LoVo (cell line): ENCODE data around the gene TRIM13.
"Not testable (repeated sequence)": the region's sequence is repeated elsewhere in the genome, so short reads cannot be mapped to it uniquely, and the experiment has no call there.

ENCODE experiments used
- DNase-seq: peaks from one replicate; pipeline ENCODE4 v3.0.0-alpha.2; 2016; ENCODE audit warnings: low spot score

TRIM13 gene

DNA sequence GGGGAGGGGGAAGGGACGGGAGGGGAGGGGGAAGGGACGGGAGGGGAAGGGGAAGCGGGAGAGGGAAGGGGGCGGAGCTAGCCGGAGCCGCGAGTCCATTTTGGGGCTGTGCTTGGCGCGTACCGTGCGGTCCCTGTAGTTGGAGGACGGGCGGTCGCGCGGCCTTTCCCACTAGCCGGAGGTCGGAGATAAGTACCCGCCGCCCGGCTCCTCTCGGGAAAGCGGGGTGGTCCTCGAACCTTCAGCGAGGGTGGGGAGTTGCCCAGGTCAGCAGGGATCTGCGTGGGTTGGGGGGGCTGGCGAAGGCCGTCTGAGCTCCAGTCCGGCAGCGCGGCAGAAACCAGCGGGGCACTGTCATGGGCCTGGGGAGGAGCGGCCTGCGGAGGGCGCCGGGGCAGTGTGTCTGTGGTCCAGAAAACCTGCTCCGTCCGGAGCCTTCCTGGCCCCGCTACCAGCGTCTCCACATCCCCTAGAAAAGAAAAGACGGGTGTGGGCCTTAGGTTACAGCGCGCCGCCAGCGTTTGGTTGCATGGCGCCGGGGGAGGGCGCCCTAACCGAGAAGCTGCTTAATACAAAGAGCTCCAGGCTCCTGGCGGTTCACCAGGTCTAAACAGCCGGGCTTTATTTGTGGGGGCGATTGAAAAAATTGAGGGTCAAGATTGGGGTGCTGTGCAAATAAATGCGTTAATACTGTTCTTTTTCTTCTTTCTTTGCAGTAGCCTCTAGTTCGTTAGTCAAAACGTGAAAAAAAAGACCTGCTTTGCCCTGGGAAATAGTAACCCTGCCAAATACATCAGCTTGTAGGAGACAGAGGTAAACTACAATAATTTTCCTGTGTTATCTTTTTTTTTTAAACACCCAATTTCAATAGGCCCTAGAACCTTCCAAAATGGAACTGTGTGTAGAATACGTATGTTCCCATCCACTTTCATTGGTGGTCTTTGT is at the start of gene TRIM13:
Gene TRIM13 (plus strand): TSS at position 92 of the 945 bp plus-strand sequence. CDS start 14,899 bp downstream, outside the sequence.
- DNase-seq = peak; percentile 89

GRCh38 chr13:49948777-49949270 is 48.0 kb upstream of the TRIM13 start:
- not testable (repeated sequence) for DNase-seq

DNA sequence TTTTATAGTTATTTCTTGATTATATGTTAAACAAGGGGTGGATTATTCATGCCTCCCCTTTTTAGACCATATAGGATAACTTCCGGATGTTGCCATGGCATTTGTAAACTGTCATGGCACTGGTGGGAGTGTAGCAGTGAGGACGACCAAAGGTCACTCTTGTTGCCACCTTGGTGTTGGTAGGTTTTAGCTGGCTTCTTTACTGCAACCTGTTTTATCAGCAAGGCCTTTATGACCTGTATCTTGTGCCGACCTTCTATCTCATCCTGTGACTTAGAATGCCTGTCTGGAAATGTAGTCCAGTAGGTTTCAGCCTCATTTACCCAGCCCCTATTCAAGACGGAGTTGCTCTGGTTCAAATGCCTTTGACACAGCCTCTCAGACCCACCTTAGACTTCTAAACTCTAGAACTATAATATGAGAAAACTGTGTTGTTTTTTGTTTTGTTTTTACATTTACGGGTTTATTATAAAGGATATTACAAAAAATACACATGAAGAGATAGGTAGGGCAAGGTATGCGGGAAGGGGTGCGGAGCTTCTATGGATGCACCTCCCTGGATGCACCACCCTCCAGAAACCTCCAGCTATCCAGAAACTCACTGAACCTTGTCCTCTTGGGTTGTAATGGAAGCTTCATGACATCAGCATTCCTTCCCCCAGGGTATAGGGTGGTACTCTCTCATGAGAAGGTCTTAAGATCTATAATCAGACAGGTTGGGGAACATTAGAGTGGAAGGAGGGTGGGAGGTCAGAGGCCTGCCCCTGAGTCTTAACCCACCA is 44.9 kb upstream of the TRIM13 start:
- no peak for DNase-seq

- no peak for DNase-seq
Observed at GRCh38 chr13:49953560-49953959, 43.3 kb upstream of the TRIM13 start.

GRCh38 chr13:49954674-49955455 is 42.0 kb upstream of the TRIM13 start:
- peak; percentile 6 for DNase-seq

DNA sequence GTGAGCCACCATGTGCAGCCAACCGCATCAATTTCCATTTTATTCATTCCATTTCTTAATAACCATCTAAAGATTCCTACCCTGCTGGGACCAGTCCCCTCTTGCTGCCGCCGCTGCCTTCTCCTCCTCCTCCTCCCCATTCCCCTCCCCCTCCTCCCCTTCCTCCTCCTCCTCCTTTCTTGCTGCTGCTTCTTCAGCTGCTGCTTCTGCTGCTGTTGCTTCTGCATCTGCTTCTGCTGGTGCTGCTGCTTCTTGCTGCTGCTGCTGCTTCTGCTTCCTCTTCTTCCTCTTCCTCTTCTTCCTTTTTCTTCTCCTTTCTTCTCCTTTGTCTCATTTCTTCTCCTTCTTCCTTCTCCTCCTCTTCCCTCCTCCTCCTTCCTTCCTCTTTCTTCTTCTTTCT is 40.7 kb upstream of the TRIM13 start:
- no peak for DNase-seq

- DNase-seq = no peak
Observed at GRCh38 chr13:49958321-49958720, 38.5 kb upstream of the TRIM13 start.

- DNase-seq = no peak
Observed at GRCh38 chr13:49967456-49967855, 29.4 kb upstream of the TRIM13 start.

- DNase-seq = no peak
Observed at GRCh38 chr13:49972709-49973108, 24.1 kb upstream of the TRIM13 start.

- DNase-seq = no peak
Observed at GRCh38 chr13:49975826-49976225, 21.0 kb upstream of the TRIM13 start.

GRCh38 chr13:49976314-49977258 is 20.3 kb upstream of the TRIM13 start:
- peak; percentile 71 for DNase-seq

DNA sequence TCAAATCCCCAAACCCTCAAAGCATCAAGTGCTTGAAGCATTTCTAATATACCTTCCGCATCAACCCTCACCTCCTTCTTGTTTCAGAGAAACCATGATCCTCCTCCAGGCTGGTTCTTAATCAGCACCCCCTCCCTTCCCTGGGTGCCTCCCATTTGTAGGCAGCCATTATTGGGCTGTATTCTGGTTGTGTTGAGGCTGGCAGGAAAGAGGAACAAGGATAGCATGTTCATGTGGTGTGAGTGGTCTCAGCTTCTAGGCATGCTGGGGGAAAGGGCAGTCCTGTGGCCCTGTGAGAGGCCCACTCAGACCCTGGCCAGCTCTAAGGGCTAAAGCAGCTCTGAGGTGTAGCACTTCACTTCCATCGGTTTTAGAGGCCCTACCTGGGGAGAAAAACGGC is 18.9 kb upstream of the TRIM13 start:
- no peak for DNase-seq

GRCh38 chr13:49980266-49980665 is 16.6 kb upstream of the TRIM13 start:
- no peak for DNase-seq

DNA sequence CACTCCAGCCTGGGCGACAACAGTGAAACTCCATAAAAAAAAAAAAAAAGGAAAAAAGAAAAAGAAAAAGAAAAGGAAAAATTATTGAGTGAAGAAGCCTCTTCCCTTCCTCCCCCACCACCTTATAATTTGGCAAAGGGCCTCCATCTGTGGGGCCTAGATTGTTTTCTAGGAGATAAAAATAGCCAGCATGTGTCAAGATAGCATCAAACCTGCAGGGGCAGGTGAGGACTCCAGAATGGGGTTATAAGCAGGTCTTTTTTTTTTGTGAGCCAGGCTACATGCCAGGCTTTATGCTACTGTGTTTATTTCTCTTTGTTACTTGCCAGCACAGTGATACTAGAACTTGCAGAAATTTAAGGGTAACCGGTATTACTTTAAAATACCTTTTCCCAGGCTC is 11.7 kb upstream of the TRIM13 start:
- no peak for DNase-seq

DNA sequence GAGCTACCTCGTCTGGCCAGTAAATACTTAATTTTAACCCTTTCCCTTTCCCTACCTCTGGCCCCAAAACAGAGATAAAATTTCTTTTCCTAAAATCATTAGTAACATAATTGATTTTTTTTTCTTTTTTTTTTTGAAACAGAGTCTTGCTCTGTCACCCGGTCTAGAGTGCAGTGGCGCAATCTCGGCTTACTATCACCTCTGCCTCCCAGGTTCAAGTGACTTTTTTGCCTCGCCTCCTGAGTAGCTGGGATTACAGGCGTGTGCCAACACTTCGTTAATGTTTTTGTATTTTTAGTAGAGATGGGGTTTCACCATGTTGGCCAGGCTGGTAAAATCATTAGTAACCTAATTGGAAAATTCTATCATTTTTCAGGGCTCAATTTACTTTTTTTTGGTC is 10.4 kb upstream of the TRIM13 start:
- DNase-seq = no peak

DNA sequence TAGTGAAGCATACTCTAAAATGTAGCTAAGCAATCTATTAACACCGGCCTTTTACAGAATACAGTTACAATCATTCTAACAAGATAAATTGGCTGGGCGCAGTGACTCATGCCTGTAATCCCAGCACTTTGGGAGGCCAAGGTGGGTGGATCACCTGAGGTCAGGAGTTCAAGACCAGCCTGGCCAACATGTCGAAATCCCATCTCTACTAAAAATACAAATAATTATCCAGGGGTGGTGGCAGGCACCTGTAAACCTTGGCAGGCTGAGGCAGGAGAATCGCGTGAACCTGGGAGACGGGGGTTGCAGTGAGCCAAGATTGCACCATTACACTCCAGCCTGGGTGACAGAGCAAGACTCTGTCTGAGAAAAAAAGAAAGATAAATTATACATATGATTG is 6.2 kb upstream of the TRIM13 start:
- not testable (repeated sequence) for DNase-seq

- no peak for DNase-seq
Observed at GRCh38 chr13:49993111-49993510, 3.7 kb upstream of the TRIM13 start.

DNA sequence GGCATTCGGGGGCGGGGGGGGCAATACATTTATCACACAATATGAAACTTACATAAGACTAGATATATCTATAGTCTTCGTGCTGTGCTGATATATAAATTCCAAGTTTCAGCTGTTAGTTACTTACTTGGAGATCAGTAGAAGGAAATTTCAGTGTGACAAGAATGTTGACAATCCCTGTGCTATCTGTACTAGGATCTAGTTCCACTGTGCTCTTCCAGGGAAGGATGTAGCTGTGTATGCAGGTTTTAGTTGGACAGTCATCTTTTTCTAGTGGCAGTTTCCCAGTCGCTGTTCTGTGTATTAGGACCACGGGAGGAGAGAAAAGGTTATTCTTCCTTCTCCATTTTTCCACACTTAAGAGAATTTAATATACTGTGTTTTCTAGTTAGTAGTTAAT is 3.2 kb upstream of the TRIM13 start:
- DNase-seq = no peak

GRCh38 chr13:49995625-49996101 is 1.2 kb upstream of the TRIM13 start:
- DNase-seq = no peak

DNA sequence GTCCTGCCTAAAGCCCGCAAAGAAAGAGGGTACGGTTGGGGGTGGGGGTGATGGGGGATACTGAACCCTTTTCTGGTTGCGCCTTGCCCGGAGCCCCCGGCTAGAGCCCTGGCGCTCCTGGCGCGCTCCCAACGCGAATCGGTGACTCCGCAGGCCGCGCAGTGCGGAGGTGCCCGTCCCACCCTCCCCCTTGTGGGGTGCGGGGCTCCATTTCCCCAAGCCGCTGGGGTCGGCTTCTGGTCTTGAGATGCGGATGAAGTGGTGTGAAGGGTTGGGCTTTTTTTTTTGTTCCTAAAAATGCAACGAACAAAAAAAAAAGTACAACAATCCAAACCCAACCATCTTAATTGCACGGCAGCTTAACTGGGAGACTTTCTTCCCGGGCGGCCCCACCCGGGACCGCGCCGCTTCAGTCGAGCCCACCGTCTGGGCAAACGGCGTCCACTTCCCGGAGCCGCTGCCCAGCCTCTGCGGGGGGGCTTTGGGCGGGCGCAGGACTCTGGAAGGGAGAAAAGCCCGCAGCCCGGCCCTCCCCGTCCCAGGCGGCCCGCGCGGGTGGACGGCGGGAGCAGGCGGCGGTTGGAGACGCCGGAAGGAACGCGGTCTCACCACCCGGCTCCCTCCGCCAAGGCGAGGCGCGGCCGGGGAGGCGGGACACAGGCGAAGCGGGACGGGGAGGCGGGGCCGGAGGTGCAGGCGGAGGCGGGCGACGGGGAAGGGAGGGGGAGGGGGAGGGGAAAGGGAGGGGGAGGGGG is 504 bp upstream of the TRIM13 start:
- DNase-seq = peak; percentile 92
